Ovary (tissue), 3 donors: ENCODE measurements around the gene AP2A2.

Experiments used
- CTCF ChIP-seq, 3 donors: fragments of 450-650 bp in 2 of 3; fragments of 200-600 bp in 1 of 3; IDR thresholded peaks; one replicate each; pipeline versions ENCODE4 v1.5.1 to v1.8.0; 2016 to 2022; ENCODE audit warnings: antibody characterized with exemption in 3 of 3, mild to moderate bottlenecking in 1 of 3
- EP300 ChIP-seq: sonication (generic); formaldehyde crosslinking; IDR thresholded peaks from one replicate; pipeline ENCODE4 v1.6.1; 2017; ENCODE audit warnings: antibody characterized with exemption
- POLR2A ChIP-seq: fragments of 450-650 bp; IDR thresholded peaks from one replicate; pipeline ENCODE4 v1.6.1; 2017; ENCODE audit warnings: antibody characterized with exemption, mild to moderate bottlenecking, moderate library complexity
- donor health status: DM: no; HTN: no; CAD: no.

GRCh38 chr11:890794-891540 lies 34.7 kb upstream of the AP2A2 start:
- no peak for TF ChIP-seq CTCF (IDR thresholded peaks at IDR 0.05)
- no peak for TF ChIP-seq EP300
- TF ChIP-seq POLR2A, result no peak
